GM18519 (cell line): ENCODE measurements around the gene RABL6.
"Not testable (repeated sequence)": the region's sequence is repeated elsewhere in the genome, so short reads cannot be mapped to it uniquely, and the experiment has no call there.

Source experiments
- ATAC-seq: cut with Tn5 transposase; IDR thresholded peaks from one replicate; pipeline ENCODE4 v1.9.1; 2021; ENCODE audit warnings: mild to moderate bottlenecking, moderate library complexity; ENCODE audit not compliant: unreplicated experiment, low FRiP score

Gene RABL6

DNA sequence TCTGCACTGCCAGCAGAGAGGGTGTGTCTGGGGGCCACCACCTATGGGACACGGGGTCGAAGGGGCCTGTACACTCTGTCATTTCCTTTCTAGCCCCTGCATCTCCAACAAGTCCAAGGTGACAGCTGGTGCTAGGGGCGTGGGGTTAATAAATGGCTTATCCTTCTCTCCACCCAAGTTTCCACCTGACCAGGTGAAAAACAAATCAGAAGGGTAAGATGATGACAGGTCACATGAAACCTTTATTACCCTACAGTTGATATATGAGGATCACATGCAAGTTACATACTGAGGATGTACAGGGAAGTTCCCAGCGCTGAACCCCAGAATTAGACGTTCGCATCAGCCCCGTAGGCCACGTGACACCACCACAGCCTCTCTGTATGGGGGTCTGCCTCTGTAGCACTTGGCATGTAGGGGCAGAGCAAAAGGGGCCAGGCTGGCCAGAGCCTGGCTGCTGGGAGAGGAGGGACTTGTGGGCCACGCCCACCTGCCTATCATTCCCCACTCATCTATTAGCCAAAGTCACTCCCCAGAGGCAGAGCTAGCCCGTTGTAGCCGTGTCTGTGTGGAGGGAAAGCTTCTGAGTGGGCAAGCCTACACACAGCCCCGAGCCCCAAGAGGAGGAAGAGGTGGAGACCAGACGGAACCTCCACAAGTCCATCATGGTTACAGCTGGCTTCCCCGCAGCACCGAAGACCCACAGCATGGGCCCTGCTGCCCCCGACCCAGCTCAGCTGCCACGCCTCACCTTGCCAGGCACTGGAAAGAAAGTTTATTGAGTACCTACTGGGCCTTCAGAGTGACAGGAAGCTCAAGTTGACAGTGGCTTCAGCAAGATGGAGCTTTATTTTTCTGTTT is 14.4 kb upstream of the RABL6 start:
- no peak for ATAC-seq

DNA sequence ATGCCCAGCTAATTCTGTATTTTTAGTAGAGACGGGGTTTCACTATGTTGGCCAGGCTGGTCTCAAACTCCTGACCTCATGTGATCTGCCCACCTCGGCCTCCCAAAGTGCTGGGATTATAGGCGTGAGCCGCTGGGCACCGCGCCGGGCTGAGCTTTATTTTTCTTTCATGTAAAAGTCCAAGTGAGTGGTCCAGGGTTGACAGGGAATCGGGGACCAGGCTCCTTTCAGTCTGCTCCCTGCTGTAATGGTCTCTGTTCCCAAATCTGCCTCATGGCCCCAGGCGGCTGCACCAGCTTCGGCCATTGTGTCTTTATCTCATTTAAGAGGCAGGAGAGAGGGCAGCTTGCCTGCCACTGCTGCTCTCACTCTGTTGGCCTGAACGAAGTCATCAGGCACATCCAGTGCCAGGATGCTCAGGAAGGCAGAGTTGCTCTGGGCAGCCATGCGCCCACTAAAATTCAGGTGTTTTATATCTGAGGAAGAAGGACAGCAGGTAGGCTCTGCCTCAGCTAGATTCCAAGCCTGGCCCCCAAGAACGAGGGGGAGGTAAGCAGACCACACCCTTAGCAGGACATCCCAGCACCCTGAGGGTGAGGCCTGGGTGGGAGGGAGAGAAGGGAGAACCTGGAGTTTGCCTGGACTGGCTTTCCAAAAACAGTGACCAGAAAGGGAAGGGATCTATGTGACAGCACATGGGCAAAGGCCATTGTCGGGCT is 13.3 kb upstream of the RABL6 start:
- ATAC-seq: no peak

DNA sequence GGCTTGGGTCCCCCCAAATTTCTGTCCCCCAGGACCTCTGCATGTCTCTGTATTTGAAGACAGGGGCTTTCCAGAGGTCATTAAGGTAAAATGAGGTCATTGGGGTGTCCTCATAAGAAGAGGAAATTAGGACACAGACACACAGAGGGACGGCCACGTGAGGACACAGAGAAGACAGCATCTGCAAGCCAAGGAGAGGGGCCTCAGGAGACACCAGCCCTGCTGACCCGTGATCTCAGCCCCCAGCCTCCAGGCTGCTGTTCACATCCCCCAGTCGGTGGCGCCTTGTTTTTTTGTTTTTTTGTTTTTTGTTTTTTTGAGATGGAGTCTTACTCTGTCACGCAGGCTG is 12.8 kb upstream of the RABL6 start:
- no peak for ATAC-seq

DNA sequence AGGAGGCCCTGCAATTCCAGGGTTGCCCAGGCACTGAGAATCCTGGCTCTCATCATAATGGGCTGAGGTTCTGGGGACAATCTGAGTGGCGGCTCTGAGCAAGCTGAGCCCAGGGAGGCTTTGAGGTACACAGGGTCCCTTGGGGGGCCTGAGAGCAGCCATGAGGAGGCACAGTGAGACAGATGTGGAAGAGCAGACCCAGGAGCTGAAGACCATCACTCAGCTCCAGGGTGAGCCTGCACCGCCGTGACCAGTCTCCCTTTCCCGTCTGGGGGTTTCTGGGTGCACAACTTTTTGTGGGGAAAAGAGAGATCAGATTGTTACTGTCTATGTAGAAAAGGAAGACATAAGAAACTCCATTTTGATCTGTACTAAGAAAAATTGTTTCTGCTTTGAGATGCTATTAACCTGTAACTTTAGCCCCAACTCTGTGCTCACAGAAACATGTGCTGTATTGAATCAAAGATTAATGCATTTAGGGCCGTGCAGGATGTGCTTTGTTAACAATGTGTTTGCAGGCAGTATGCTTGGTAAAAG is 11.4 kb upstream of the RABL6 start, which contains the start of gene CCDC183:
CCDC183 (plus strand) TSS at position 101 of the 537 bp plus-strand sequence; CDS start at position 161, 60 bp downstream.
- no peak for ATAC-seq

DNA sequence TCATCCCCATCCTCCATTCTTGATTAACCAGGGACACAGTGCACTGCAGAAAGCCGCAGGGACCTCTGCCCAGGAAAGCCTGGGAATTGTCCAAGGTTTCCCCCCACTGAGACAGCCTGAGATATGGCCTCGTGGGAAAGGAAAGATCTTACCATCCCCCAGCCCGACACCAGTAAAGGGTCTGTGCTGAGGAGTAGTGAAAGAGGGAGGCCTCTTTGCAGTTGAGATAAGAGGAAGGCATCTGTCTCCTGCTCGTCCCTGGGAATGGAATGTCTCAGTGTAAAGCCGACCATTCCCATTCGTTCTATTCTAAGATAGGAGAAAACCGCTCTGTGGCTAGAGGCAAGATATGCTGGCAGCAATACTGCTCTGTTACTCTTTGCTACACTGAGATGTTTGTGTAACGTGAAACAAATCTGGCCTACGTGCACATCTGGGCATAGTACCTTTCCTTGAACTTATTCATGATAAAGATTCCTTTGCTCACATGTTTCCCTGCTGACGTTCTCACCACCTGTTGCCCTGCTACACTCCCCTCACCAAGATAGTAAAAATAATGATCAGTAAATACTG is 10.9 kb upstream of the RABL6 start:
- ATAC-seq: not testable (repeated sequence)

DNA sequence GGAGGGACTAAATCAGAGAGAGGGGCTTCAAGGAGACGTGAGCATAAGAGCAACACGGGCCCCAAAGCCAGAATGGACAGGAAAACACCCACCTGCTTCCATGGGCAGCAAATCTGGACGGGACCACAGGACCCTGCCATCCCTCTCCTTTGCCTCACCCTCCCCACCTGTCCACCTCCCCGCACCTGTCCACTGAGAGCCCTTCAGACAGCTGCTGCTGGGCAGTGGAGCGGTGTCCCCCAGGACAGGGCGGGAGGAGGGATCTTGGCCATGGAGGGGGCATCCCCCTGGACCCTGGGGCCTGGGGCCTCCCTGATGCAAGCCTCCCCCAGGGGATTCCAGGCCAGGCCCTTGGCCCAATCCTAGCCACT is 9.1 kb upstream of the RABL6 start:
- no peak for ATAC-seq

DNA sequence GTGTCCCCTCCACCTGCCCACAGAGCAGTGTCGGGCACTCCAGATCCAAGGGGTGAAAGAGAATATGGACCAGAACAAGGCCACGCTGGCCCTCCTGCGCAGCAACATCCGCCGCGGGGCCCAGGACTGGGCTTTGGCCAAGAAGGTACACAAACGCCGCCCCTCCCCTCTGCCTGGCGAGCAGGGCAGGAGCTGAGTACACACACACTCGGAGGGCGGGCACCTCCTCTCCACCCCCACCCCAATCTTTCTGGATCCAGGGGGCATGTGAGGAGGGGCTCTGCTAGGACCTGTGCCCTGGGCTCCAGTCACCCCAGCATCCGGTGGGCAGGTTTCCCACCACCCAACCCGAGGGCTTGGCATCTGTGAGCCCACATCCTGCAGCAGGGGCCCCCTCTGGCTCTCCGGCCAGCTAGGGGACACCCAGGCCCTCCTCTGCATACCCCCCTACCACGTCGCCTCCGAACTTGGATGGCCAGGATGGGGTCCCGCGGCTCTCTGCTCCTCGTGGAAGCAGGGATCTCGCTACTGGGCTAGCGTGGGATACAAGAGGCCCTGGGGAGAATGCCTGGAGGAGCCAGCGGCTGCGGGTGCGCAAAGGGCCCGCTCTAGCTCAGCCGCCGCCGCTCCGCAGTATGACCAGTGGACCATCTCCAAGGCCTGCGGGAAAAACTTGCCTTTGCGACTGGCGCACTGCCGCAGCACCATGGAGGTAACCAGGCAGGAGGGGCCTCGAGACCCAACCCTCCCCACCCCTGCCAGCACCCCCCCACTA is 8.5 kb upstream of the RABL6 start:
- ATAC-seq: no peak

DNA sequence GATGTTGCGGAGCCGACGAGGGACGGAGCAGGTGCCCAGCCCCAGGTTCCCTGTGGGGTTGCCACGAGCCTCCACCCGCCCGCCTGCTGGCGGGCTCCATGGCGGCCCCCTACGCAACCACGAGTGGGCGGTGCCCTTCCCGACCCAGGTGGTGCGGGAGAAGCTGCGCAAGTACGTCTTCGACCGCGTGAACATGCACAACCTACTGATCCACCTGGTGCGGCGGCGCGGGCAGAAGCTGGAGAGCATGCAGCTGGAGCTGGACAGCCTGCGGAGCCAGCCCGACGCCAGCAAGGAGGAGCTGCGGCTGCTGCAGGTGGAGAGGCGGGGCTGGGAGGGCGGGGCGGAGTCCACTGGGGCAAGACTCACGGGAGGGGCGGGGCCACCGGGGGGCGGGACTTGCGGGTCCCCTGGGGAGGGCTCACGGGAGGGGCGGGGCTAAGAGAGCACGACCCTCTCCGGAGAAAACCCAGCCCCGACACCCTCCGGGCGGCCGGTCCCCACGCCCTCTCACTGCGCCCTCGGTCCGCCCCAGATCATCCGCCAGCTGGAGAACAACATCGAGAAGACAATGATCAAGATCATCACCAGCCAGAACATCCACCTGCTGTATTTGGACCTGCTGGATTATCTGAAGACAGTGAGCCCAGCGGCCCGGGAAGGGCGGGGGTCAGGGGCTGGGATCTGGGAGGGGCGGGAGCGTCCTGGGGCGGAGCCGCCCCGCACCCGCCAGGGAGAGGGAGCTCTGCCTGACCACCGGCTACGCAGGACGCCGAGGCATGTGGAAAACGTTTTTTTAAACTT is 7.7 kb upstream of the RABL6 start:
- no peak for ATAC-seq

DNA sequence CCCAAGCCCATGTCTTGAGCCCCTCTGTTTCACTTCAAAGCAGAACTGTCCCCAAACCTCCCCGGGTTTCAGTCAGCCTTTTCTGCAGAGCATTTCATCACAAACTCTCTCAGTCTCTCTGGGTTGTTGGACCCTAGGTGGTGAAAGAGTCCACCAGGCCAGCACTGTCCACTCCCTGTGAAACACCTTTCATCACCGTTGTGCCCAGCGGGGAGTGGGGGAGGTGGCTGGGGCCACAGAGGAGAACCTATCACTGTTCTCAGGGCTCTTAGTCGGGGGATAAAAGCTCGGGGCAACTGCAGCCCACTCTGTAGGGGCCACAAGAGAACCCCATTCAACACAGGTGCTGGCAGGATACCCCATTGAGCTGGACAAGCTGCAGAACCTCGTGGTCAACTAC is 5.4 kb upstream of the RABL6 start:
- ATAC-seq: no peak

DNA sequence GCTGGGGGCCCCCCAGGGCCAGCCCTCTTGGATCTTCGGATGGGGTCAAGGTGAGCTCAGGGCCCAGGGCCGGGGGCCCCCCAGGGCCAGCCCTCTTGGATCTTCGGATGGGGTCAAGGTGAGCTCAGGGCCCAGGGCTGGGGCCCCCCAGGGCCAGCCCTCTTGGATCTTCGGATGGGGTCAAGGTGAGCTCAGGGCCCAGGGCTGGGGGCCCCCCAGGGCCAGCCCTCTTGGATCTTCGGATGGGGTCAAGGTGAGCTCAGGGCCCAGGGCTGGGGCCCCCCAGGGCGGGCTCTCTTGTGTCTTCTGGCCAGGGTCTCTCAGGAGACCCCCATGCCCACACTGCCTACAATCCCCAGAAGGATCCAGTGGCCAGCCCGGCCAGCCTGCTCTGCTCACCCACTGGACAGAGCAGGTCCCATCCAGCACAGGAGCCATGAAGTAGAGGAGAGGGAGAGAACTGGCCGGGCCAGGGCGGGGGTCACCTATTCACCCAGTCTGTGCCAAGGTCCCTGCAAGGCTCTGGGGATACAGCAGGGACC is 4.7 kb upstream of the RABL6 start:
- ATAC-seq: not testable (repeated sequence)

DNA sequence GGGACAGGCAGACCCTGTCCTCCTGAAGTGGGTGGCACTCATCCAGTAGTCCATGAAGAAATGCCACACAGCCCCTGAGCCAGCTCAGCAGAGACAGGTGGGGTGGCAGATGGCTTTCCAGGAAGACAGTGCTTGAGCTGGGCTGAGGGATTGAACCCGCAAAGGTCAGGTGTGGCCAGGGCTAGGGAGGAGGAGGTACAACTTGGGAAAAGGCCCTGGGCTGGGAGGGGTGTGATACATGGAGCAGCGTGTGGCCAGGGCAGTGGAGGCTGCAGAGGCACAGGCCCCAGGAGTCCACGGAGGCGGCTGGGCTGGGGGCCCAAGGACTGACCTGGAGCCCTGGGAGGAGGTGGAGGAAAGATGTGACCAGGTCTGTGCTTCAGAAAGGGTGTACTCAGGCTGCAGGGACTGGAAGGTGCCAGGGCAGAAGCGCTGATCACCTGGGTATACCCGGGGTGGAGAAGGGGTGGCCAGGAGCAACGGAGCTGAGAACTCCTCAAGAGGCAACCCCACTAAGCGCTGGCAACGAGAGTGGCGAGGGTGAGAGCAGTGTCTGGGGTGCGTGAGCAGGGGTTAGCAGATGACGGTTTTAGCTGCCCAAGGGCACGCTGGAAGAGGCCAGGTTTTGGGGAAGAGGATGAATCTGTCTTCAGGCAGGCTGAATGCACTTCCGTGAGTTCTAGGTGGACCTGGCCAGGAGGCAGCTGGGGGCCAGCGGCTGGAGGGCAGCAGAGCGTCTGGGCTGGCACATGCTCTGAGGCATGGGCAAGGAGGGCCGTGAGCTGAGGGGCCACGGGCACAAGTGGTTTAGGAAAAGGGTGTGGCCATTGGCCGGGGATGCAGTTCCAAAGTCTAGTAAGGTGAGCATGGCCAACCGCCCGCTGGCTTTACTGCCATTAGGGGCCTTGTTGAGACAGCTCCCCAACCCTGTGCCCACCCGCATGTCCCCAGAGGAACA is 3.9 kb upstream of the RABL6 start:
- ATAC-seq: no peak

DNA sequence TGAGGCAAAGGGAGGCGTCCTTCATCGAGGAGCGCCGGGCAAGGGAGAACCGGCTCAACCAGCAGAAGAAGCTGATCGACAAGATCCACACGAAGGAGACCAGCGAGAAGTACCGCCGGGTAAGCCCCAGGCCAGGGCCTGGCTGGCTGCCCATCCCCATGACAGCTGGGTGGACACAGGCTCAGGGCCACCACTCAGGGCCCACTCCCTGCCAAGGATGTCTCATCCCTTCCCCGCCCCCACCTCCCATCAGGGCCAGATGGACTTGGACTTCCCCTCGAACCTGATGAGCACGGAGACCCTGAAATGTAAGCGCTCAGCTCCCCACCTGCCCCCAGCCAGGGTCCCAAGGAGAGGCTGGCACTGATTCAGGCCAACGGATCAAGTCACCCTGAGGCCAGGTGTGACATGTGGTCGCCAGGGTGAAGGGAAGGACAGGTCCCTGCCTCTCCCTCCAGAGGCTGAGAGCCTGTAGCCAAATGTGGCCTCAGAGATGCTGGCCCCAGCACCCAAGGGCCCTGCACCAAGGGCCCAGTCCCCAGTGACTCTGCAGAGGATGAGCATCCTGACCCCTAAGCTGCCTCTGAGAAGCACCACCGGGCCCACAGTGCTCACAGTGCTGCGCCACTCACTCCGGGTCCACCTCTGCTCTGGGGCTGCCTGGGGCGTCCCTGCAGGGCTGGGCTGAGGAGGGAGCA is 3.1 kb upstream of the RABL6 start:
- ATAC-seq: no peak

DNA sequence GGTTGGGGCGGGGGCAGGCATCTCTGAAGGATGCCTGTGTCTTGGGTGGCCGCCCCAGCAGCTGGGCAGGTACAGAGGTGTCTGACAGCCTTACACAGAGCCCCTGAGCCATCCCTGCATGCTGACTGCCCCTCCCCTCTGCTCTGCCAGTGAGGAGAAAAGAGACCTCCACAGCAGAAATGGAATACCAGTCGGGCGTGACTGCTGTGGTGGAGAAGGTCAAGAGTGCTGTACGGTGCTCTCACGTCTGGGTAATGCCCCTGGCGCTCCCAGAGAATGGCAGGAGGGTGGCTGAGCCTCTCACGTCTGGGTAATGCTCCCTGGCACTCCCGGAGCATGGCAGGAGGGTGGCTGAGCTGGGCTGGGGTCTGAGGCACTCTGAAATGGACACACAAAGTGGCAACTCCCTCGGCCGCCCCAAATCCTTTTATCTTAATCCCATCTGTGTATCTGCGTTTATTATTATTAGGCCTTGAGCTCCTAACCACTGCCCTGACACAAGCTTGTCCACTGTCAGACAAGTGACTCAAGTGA is 2.5 kb upstream of the RABL6 start:
- no peak for ATAC-seq

DNA sequence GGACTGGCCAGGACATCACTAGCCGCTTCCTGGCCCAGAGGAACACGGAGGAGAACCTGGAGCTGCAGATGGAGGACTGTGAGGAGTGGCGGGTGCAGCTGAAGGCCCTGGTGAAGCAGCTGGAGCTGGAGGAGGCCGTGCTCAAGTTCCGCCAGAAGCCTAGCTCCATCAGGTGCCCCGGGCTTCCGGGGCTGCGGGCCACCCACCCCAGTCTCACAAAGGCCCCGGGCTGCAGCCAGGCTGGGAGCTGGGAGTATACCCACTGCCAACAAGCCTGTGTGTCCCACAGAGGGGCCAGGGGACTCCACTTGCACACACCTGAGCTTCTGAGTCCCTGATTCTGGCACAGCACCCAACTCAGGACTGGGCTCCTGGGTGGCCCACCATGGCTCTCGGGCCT is 1.7 kb upstream of the RABL6 start:
- ATAC-seq: no peak

DNA sequence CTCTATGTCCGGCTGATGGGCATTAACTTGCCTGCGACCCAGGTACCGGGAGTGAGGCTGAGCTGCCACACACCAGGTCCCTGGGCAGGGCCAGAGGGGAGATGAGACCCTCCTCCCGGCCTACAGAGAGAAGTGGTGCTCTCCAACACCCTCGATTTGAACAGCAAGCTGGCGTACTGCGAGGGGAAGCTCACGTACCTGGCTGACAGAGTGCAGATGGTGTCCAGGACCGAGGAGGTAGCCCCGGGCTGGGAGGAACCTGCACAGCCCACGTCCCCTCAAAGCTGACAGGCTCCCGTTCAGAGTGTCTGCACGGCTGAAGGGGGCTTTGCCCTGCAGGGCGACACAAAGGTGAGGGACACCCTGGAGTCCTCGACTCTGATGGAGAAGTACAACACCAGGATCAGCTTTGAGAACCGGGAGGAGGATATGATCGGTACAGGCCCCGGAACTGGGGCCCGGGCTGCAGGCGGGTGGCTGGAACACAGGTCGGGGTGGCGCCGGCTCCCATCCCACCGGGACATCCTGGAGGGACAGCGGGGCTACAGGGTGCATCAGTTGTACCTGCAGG is 1.0 kb upstream of the RABL6 start:
- no peak for ATAC-seq

DNA sequence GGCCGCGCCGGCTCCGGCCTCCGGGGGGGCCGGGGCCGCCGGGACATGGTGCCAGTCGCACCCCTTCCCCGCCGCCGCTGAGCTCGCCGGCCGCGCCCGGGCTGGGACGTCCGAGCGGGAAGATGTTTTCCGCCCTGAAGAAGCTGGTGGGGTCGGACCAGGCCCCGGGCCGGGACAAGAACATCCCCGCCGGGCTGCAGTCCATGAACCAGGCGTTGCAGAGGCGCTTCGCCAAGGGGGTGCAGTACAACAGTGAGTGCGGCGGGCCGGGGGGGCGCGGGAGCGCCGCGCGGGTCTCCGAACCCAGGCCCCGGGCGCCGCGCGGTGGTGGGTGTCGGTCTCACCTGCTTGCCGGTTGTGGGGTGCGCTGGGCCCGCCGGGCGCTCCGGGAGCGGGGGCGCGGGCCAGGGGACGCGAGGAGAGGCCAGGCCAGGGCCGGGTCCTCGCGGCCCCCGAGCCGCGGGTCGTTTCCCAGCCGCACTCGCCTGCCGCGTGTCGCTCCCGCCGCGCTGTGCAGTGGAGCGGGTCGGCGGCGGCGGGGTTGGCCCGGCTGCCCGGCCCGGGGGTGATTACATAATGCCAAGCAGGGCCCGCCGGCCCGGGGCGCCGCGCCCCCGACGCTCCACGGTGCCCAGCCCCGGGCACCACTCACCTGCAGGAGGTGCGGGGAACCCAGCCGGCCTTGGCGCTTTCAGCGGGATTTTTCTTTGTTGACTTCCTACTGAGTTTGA is 492 bp downstream of the RABL6 start:
- ATAC-seq: no peak

DNA sequence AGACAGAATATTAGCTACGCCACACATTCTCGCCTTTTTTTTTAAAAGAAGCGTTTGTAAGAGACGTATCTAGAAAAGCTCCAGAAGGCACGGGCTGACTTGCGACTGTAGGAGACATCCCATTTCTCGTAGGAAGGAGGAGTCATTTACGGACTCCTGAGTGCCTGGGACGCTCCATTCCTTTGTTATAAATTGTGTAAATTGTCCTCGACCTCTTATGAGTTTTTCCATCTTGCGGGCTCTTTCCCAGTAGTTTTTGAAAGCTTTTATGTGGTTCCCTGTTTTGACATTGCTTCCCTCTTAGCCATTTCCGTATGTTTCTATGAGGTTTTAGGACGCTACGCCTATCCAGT is 1.0 kb downstream of the RABL6 start:
- ATAC-seq: no peak
